MV-4-11 (cell line): ENCODE measurements around the gene NNT.
"Not testable (repeated sequence)": the region's sequence is repeated elsewhere in the genome, so short reads cannot be mapped to it uniquely, and the experiment has no call there.

ENCODE experiments used
- DNase-seq: peaks from one replicate; lab custom pipeline; 2025; lab: John Stamatoyannopoulos, UW

NNT gene

GRCh38 chr5:43666728-43667127, 63.7 kb downstream of the NNT start:
- DNase-seq = not testable (repeated sequence)

- DNase-seq = not testable (repeated sequence)
Observed at GRCh38 chr5:43667379-43667778, 64.4 kb downstream of the NNT start.

GRCh38 chr5:43674536-43674935, 71.6 kb downstream of the NNT start:
- no peak for DNase-seq

GRCh38 chr5:43675357-43675756, 72.4 kb downstream of the NNT start:
- no peak for DNase-seq

- no peak for DNase-seq
Observed at GRCh38 chr5:43676083-43676840, 73.3 kb downstream of the NNT start.

GRCh38 chr5:43677253-43677652, 74.3 kb downstream of the NNT start:
- DNase-seq = no peak

GRCh38 chr5:43679214-43679613, 76.2 kb downstream of the NNT start:
- DNase-seq = no peak

GRCh38 chr5:43680286-43680685, 77.3 kb downstream of the NNT start:
- DNase-seq = no peak

- no peak for DNase-seq
Observed at GRCh38 chr5:43683884-43684471, 81.0 kb downstream of the NNT start.

- no peak for DNase-seq
Observed at GRCh38 chr5:43685252-43685950, 82.4 kb downstream of the NNT start.

GRCh38 chr5:43687275-43687674, 84.3 kb downstream of the NNT start:
- DNase-seq = no peak

- DNase-seq = no peak
Observed at GRCh38 chr5:43691275-43691674, 88.3 kb downstream of the NNT start.

- no peak for DNase-seq
Observed at GRCh38 chr5:43691893-43692292, 88.9 kb downstream of the NNT start.

- DNase-seq = no peak
Observed at GRCh38 chr5:43693411-43693810, 90.4 kb downstream of the NNT start.

GRCh38 chr5:43694027-43694426, 91.0 kb downstream of the NNT start:
- no peak for DNase-seq

GRCh38 chr5:43696444-43696843, 93.5 kb downstream of the NNT start:
- not testable (repeated sequence) for DNase-seq

- DNase-seq = no peak
Observed at GRCh38 chr5:43699910-43700309, 96.9 kb downstream of the NNT start.

- no peak for DNase-seq
Observed at GRCh38 chr5:43700601-43701000, 97.6 kb downstream of the NNT start.

GRCh38 chr5:43701227-43701626, 98.2 kb downstream of the NNT start:
- no peak for DNase-seq

GRCh38 chr5:43702293-43702692, 99.3 kb downstream of the NNT start:
- DNase-seq = no peak

GRCh38 chr5:43702815-43703214, 99.8 kb downstream of the NNT start:
- no peak for DNase-seq

- DNase-seq = no peak
Observed at GRCh38 chr5:43704243-43704642, 101.3 kb downstream of the NNT start.

- not testable (repeated sequence) for DNase-seq
Observed at GRCh38 chr5:43706576-43706975, 103.6 kb downstream of the NNT start.
